Duodenal mucosa (tissue), 2 donors: ENCODE data around the gene ZNF81.
"Not testable (repeated sequence)": the region's sequence is repeated elsewhere in the genome, so short reads cannot be mapped to it uniquely, and the experiment has no call there.

Experiments
- H3K27ac ChIP-seq: one replicate; pipeline ENCODE4 v1.7.0; 2013; ENCODE audit warnings: low read depth, low read length
- H3K27me3 ChIP-seq, 2 donors: one replicate each; pipeline ENCODE4 v1.7.0; 2013; ENCODE audit warnings: low read length in 2 of 2, control low read depth in 1 of 2; ENCODE audit not compliant: insufficient read depth in 2 of 2, control insufficient read depth in 1 of 2
- H3K36me3 ChIP-seq, 2 donors: one replicate each; pipeline ENCODE4 v1.7.0; 2013; ENCODE audit warnings: low read length in 2 of 2, control low read depth in 1 of 2; ENCODE audit not compliant: insufficient read depth in 2 of 2, control insufficient read depth in 1 of 2
- H3K4me1 ChIP-seq, 2 donors: one replicate each; pipeline ENCODE4 v1.7.0; 2013; ENCODE audit warnings: low read length in 2 of 2, control low read depth in 1 of 2; ENCODE audit not compliant: insufficient read depth in 2 of 2, control insufficient read depth in 1 of 2
- H3K4me3 ChIP-seq, 2 donors: one replicate each; pipeline ENCODE4 v1.7.0; 2013; ENCODE audit warnings: low read length in 2 of 2, low read depth in 1 of 2
- H3K9ac ChIP-seq, 2 donors: one replicate each; pipeline ENCODE4 v1.7.0; 2013; ENCODE audit warnings: low read length in 2 of 2, low read depth in 1 of 2
- H3K9me3 ChIP-seq, 2 donors: one replicate each; pipeline ENCODE4 v1.7.0; 2013; ENCODE audit warnings: low read length in 2 of 2, control low read depth in 1 of 2; ENCODE audit not compliant: control insufficient read depth in 1 of 2

The ZNF81 gene

DNA sequence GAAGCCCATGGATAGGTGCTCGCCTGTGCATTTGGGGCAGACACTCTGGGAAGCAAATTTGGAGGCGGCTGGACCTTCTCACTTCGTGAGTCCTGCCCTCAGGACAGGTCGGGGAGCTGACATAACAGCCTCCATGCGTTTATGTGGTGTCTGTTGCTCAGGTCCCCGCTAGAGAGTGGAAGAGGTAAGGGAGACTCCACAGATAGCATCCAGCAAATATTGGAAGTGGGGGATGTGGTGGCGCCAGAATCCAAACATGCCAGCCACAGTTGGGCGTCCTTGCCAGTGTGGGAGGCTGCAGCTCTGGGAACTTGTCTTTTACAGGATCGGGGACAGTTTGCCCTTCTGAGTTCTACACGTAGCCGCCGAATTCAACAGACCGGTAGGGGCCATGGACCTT lies 119.3 kb downstream of the ZNF81 start:
- Histone ChIP-seq H3K4me1 (no peaks in the 10 kb centered on the region), H3K9me3 (no peaks in the 10 kb centered on the region), H3K27ac (no peak overlapping the region), H3K9ac (no peak overlapping the region), H3K27me3 (no peaks in the 10 kb centered on the region), H3K36me3 (no peaks in the 10 kb centered on the region), H3K4me3 (no peak overlapping the region)

DNA sequence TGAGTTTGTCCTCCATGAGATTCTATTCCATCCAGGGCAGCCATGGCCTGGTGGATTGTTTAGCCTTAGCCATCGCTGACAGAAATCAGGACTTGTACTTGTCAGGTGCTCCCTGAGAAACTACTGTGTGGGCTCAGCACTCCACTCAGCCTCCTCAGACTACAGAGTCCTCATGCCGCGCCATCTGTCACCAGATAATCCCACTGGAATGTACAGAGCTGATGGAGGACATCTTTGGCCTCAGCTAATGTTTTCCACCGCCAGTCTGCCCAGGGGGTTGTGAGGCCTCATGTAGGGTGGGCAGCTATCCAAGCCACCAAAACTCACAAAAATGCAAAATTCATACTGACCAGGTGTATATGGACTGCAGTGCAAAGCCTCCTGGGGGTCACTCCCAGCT lies 121.5 kb downstream of the ZNF81 start:
- not testable (repeated sequence) for H3K36me3 ChIP-seq, H3K27ac ChIP-seq, H3K9ac ChIP-seq, H3K27me3 ChIP-seq, H3K4me3 ChIP-seq, H3K4me1 ChIP-seq, H3K9me3 ChIP-seq

DNA sequence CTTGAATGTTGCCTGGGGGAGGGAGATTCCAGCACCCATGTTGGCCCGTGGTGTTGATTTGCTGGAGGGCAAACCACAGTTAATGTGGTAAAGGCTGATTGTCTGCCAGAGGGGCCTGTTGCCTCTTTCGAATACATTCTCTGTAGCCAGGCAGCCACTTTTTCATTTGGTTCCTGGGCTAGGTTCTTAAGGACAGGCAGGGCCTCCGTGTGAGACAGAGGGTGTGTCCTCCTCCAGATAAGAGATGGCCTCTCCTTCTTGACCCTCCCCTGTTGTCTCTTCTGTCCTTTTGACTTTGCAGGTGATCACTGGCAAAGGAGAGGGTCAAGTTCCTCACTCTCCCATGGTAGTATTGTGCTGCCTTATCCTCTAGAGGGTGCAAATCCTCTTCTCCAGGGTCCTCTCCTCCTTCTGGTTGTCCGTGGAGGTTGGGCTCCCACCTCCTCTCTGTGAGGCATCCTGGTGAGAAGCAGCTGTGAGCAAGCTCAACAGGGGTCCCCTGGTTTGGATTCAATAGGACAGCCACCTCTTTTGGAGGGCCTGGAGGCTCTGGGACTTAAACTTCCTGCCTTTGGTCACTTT lies 122.2 kb downstream of the ZNF81 start:
- H3K9ac ChIP-seq, result no peak overlapping the region
- no peaks in the 10 kb centered on the region for H3K4me1 ChIP-seq
- no peaks in the 10 kb centered on the region for H3K36me3 ChIP-seq
- H3K9me3 ChIP-seq, result no peaks in the 10 kb centered on the region
- no peak overlapping the region for H3K4me3 ChIP-seq
- H3K27ac ChIP-seq, result no peak overlapping the region
- H3K27me3 ChIP-seq, result no peaks in the 10 kb centered on the region

DNA sequence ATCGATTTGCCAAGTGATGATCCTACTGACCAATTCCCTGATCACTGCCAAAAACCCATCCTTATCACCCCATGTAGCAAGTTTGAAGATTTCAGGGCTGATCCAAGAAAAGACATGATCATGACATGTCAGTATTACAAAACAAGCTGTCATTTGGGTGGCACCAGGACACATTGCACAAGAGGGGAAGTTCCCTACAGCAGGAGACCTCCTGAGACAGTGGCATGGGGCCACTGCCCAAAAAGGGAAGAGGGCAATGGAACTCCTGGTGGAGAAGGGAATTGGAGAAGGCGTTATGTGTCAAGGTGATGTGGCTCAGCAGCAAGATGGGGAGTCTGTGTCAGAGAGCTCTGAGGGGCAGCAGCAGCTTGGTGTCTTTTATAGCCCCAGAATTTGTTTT lies 123.7 kb downstream of the ZNF81 start:
- Histone ChIP-seq H3K27ac (no peak overlapping the region), H3K4me1 (no peaks in the 10 kb centered on the region), H3K4me3 (no peak overlapping the region), H3K9ac (no peak overlapping the region), H3K36me3 (no peaks in the 10 kb centered on the region), H3K27me3 (no peaks in the 10 kb centered on the region), H3K9me3 (no peaks in the 10 kb centered on the region)

DNA sequence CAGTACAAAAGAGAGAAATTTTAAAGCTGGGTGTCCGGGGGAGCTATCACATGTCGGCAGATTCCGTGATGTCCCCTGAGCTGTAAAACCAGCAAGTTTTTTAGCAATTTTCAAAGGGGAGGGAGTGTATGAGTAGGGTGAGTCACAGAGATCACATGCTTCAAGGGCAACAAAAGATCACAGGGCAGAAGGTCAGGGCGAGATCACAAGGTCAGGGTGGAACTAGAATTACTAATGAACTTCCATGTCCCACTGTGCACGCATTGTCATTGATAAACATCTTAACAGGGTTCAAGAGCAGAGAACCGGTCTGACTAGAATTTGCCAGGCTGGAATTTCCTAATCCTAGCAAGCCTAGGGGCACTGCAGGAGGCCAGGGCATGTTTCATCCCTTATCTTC lies 125.1 kb downstream of the ZNF81 start:
- not testable (repeated sequence) for H3K9ac ChIP-seq, H3K36me3 ChIP-seq, H3K9me3 ChIP-seq, H3K27ac ChIP-seq, H3K4me1 ChIP-seq, H3K4me3 ChIP-seq, H3K27me3 ChIP-seq

DNA sequence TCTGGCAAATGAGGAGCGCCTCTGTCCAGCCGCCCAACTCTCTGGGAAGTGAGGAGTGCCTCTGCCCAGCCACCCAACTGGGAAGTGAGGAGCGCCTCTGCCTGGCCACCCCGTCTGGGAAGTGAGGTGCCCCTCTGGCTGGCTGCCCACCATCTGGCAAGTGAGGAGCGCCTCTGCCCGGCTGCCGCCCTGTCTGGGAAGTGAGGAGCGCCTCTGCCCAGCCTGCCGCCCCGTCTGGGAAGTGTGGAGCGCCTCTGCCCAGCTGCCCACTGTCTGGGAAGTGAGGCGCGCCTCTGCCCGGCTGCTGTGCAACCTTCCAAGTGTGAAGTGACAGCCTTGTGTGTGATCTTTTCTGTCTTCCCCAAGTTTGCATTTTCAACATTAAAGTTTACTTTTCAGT lies 128.8 kb downstream of the ZNF81 start:
- H3K27me3 ChIP-seq, H3K4me1 ChIP-seq, H3K36me3 ChIP-seq, H3K9me3 ChIP-seq, H3K9ac ChIP-seq, H3K4me3 ChIP-seq, H3K27ac ChIP-seq: not testable (repeated sequence)
